HG03103 (cell line): ENCODE measurements around the gene CUL2.

Experiments used
- ATAC-seq: cut with Tn5 transposase; IDR thresholded peaks from one replicate; pipeline ENCODE4 v1.9.1; 2021; ENCODE audit warnings: low read depth; ENCODE audit not compliant: unreplicated experiment

CUL2 gene

DNA sequence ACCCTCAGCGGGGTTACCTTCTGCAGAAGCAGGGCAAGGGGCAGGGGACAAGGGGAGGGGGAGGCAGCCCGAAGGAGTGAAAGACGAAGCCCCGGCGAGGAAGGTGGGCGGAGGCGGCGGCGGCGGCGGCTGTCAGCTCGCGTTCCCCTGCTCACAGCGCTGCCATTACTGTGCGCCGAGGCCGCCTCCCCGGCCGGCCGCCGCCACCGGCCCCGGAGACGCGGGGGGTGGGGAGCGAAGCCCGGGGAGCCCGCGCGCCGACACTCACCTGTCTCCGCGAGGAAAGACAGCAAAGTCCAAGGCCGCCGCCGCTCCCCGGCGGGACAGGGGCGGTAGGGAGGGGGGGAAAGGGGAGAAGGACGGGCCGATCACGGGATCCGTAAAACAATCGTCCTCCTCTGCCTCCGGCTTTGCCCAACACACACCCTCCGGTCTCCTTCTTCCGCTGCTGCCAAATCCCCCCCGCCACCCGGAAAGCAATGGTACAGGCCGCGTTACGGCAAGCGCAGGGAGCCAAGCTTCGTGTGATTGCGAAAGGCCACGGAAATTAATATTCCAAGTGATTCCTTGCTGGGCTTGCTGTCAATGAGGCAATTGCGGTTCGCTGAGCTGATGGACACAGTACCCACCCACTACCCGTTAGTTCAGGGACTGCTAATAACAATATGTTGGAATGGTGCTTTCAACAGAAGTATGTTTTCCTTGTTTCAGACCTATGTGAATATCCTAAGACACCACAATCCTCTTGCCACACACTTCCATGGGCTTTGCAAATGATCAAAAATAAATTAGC is at the start of gene CUL2:
Gene CUL2, minus strand, starts transcription at position 180 of the 793 bp plus-strand sequence. CDS start 19,024 bp downstream, outside the sequence.
- peak; percentile 87 for ATAC-seq

DNA sequence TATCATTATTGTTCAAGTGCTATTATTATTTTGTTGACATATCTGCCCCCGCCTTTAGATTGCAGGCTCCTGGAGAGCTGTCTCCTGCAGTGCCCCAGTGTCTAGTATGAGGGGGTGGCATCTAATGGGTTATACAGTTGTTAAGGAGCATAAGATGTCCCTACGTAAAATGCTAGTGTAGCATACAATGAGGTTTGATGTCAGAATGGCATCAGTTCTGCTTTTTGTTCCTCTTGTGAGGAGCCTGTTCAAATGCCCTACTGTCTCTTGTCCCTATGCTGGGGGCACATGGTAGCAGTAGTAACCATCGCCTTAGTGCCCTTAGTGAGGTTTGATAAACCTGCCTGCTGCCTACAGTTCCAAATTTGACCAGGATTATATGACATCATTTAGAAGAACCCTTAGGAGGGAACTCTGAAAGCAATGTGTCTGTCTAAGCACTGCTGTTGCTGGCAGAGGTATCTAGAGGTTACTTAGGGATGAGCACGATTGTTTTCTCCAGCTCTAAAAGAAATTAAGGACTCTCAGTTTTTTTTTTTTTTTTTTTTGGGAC is 46.2 kb upstream of the CUL2 start:
- peak; percentile 50 for ATAC-seq

DNA sequence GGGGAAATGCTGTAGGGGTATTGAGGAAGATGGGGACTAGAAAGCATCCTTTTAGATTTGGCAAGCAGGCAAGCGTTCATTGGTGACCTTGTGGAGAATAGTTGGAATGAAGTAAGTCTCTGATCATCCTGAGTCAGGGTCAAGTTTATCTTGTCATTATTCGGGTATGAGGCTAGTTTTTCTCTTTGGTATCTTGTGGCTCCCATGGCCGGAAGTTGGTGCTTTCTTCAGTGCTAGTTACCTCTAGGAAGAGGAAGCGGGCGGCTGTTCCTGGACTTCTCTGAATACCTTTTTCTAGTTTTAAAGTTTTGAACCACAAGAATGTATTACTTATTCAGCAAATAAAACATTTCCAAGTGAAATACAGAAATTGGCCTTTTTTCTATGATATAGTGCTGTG is 45.7 kb upstream of the CUL2 start:
- no peak for ATAC-seq

DNA sequence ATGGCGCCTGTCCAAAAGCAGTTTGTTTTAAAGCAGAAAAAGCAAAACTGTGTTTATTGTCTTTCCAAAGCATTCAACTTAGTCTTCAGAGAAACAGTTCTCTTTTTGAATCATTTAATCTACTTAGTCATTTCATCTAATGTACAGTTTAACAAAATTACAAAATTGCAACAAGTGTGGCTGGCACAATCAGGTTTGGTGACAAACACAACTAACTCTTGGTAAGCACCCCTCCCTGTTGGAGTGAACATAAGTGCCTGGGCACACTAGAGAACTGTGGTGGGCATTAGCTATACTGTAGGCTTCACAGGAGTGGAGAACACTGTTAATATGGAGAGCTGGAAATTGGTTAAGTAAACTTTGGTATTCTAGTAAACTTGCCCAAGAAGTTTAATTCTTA is 43.4 kb upstream of the CUL2 start:
- no peak for ATAC-seq

DNA sequence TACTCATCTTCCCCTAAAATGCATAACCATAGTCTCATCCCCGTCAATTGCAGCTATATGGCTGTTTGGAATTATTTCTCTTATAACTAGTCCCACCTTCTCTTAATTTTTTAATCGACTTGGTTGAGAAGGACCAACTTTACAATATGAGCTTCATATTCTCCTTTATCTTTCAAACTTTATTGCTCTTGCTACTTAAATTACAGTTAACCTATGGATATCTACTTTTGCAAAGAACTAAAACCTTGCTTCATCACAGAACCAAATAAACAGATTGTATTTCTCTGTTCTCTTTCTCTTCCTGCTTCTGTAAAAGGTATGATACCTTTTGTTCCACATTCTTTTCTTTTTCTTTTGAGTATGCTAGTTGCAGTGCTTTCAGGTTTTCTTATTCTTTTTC is 42.6 kb upstream of the CUL2 start:
- ATAC-seq = no peak

DNA sequence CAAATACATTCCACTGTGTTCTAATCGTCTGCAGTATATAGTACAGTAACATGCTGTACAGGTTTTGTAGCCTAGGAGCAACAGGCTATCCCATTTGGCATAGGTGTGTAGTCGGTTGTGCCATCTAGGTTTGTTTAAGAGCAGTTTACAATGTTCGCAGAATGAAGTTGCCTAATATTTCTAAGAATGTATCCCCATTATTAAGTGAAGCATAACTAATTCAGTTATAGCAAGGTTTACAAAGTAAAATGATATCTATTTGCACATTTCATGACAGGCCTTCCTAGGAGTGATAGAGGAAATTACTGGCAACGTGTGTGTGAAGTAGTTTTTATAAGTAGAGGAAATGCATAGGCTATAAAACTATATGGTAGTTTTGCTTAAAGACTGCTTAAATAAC is 40.5 kb upstream of the CUL2 start:
- ATAC-seq = no peak

DNA sequence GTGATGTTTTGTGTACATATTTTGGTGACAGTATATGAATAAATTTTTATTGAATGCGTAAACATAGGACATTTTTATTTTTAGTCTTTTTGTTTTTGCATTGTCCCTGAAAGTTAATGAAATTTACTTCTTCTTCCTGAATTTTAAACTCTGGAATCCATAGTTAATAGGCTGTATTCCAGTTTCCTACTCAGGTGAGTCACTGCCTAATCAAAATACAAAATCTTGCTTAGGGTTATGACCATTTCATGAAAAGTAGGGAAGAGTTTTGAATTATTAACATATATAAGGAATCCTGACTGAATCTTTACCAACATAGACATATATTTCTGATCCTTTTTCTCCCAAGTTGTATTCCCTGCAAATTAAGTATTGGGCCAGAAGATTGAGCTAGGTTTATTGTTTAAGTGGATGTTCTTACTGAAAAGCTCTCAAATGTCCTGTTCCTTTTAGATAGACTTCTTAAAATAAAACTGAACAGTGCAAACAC is 39.1 kb upstream of the CUL2 start:
- ATAC-seq = no peak

DNA sequence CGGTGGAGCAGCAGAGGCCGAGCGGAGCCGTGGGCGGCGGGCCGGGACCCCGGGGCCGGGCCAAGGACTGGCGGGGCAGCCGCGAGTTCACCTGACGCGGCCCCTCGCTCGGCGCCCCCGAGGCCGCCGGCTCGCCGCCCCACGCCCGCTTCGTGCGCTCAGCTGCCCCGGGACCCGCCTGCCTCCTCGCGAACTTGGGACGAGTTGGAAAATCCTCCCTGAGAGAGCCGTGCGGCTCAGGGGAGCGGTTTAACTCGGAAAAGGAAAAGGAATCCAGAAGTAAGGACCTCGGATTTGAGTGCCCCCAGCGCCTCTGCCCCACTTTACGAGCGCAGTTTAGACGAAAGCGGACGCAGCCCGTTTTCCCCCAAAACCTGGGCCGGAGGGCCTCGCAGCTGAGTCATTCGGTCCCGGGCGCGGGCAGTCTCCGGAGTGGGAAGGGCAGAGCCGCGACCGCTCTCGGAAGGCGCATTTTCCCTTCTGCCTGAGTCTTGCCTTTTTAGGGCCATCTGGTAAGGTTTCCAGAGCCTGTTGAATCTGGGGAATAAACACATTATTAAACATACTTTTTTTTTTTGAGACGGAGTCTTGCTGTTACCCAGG is 37.2 kb upstream of the CUL2 start:
- no peak for ATAC-seq

DNA sequence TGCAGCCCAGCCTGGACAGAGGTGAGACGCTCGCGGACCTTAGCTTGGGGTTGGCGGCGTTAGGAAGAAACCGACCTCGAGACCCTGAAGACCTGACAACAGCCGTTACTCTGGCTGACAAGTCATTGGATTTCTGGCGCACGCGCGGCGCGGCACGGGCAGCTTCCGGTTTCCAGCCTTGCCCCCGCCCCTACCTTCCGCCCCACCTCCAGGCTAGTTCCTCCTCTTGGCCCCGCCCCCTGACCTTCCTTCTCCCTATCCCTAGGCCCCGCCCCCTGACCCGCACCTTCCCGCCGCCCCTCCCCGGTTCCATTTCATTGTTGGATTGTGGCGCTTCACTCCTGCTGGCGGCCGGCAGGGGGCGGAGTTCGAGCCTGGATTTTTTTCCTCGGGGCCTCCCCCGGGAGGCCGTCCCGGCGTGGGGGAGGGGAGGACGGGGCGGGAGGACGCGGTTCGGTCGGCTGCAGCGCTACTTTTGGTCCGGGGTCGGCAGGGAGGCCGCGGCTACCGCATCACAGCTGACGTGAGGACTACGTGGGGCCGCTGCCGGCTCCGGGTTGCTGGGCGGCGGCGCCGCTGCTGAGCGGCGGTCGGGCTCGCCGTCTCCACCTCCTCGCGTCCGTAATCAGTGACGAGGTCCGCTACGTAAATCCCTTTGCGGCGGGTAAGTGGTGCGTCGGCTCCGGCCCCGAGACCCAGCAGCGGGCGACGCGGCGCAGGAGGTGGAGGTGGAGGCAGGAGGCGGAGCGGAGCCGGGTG is 36.6 kb upstream of the CUL2 start, which contains the start of gene CREM:
Gene CREM, plus strand, starts transcription at position 317 of the 759 bp plus-strand sequence. CDS start 10,990 bp downstream, outside the sequence.
- peak; percentile 66 for ATAC-seq

DNA sequence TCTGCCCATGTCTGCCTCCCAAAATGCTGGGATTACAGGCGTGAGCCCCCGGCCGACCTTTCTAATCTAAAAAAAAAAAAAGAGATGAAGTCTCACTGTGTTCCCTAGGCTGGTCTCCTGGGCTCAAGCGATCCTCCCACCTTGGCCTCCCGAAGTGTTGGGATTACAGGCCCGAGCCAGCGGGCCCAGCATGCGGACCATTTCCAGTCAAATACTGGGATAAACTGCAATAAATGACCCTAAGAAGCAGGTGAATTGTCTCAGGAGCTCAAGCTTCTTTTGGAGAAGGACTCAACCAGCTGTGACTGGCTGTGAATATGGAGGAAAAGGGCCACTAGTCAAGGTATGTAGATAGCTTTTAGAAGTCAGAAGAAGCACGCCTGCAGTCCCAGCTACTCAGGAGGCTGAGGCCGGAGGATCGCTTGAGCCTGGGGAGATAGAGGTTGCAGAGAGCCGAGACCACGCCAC is 36.0 kb upstream of the CUL2 start:
- ATAC-seq = no peak

DNA sequence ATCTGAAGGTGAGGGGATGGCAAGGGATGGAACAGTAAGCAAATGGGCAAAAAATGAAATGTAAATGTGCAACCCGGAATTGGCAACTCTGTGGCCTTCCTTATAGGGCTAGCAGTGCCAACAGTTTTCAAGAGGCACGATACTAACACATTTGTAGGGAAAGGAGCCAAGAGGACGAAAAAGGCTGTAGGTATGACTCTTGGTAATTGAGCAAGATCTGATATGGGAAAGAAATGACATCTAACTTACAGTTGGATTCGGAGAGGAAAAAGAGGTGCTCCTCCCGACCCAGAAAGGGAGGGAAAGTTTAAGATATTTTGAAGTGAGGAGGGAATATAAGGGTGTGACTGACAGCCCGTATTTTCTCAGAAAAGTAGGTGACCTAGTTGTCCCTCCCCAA is 34.4 kb upstream of the CUL2 start:
- ATAC-seq = no peak

DNA sequence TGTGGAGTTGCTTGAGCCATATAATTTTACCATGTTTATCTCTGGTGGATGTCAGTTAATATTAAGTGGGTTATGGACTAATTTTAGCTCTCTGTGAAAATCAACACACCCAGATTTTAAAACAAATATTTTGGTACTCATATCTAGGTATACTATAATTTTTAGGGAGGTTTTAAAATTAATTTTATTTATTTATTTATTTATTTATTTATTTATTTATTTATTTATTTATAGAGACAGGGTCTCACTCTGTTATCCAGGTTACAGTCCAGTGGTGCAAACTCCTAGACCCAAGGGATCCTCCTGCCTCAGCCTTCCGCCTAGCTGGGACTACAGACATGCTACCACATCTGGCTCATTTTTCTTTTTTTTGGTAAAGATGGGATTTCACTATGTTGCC is 29.2 kb upstream of the CUL2 start:
- no peak for ATAC-seq

DNA sequence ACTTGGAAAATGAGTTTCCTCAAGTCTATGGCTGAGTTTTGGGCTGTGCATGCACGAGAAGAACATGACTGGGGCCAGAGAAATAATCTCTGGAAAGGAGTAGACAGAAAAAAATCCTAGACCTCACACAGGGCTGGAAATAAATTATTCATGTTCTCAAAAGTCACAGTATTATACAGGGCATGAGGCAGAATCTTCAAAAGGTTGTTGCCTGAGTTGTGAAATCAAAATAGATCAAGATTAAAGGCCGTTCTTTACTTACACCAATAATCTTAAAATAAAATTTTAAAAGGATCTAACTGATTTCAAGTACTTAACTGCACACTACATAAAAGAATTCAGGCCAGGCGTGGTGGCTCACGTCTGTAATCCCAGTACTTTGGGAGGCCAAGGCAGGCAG is 22.4 kb upstream of the CUL2 start:
- ATAC-seq = no peak

DNA sequence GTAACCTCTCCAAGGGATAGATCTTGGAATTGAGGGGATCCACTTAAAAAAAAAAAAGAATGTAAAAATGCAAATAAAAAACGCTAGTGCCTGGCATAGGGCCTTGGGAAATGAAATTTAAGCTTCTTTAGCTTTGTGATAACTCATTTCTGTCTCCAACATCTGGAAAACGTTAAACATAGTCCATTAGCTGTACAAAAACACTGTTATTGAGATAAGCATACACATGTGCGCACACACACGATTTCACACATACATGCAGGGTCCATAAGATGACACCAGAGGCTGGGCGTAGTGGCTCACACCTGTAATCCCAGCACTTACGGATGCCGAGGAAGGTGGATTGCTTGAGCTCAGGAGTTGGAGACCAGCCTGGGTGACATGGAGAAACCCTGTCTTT is 13.7 kb upstream of the CUL2 start:
- no peak for ATAC-seq

DNA sequence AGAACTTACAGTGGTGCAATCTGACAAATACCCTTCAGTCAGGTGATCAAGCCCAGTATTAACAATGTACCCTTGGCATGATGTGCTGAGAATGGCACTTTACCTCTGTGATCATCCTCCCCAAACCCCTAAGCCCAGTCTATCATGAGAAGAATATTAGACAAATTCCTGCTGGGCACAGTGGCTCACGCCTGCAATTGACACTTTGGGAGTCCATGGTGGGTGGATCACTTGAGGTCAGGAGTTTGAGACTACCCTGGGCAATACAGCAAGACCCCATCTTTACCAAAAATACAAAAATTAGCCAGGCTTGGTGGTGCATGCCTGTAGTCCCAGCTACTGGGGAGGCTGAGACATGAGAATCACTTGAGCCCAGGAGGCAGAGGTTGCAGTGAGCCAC is 7.4 kb upstream of the CUL2 start:
- ATAC-seq = no peak

DNA sequence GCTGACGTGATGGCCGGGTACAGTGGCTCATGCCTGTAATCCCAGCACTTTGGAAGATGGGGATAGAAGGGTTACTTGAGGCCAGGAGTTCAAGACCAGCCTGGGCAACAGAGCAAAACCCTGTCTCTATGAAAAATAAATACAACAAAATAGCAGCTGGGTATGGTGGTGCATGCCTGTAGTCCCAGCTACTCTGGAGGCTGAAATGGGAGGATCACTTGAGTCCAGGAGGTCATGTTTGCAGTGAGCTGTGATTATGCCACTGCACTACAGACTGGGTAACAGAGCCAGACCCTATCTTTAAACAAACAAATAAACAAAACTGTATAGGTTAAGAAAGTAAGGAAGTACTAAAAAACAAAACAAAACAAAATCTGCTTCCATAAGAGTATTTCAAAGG is 6.2 kb upstream of the CUL2 start:
- no peak for ATAC-seq

DNA sequence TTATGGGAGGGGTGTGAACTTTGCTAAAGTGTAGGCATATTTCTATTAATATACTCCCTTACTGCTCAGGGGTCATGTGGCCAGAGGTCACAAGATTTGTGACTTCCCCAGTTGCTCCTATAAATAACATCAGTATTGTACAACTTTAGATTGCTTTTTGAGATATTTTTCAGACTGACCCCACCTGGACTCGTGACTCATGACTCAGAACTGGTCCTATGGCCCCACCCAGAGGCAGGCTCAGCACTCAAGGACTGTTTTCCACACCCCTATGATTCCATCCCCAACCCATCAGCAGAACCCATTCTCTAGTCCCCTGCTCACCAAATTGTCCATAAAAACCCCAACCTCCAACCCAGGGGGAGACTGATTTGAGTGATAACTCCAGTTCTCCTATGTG is 2.7 kb upstream of the CUL2 start:
- ATAC-seq = no peak

DNA sequence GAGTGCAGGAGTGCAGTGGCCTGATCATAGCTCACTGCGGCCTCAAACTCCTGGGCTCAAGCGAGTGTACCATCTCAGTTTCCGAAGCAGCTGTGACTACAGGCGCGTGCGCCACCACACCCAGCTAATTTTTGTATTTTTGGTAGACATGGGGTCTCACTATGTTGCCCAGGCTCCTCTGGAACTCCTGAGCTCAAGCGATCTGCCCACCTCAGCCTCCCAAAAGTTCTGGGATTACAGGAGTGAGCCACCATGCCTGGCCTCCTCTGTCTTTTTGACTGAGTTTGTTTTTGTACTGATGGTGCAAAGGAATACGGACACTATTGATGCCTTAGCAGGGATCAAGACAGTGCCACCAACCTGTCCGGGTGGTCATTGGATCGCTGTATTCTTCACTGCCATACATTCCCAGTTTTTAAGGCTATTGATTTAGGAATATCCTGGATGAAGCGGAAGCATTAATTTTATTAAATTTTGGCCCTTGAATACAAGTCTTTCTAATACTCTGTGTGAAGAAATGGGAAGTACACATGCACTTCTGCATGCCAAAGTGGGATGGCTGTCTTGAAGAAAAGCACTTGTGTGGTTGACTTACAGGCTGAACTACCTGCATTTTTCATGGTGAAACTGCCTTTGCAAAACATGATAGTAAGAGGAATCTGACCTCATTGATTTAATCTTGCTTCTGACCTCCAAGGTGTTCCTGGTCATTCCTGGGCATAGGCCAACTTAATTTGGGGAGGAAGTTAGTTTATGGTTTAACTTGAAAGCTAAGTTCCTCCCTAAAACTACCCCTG is 2.1 kb upstream of the CUL2 start:
- ATAC-seq = no peak

DNA sequence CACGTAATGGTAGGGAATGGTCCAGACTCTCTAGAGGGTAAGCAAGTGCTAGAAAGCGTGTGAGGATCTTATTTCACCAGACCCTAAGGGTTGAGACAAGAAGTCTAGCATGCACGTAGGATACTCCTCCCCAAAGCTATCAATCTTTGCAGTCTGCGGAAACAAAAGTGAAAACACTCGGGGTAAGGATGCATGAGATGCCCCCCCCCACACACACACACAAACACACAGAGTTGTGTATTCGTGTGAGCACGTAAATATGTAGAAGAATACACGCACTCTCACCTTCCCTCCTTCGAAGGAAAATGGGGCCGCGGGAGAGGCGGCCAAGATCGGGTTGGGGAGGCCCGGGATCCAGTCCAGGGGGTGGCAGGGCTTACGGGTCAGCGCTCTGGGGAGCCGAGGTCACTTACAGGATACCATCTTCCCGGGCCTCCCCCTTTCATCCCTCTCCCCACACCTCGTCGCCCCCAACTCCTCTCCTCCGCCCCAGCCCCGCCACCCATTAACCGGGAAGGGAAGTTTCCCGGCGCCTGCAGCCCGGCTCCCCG is 455 bp downstream of the CUL2 start:
- ATAC-seq = peak; percentile 33

DNA sequence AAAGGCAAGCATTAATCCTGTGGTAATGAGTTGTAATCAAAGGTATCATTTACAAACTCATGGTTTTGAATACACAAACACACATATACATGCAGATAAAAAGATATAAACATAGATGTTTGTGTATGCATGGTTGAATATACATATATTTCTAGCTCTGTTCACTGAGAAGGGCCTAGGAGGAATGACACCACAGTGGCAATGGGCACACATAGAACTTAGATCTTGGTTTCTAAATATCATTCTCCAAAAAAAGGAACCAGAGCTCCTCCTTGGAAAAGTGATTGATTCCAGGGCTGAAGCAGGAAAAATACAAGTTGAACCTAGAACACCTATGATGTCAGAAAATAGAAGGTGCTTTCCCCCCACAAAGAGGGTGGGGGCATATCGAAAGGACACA is 6.9 kb downstream of the CUL2 start:
- ATAC-seq = no peak
